Stomach (tissue), 9 donors: Measurements from ENCODE around the gene SLC22A2. TPM values are rescaled to one million over a fixed set of nuclear protein-coding genes. Genes with fewer than 3 reads are reported as not detected.

Experiments used
- DNase-seq, 2 donors: peaks; one replicate each; pipeline versions ENCODE4 v3.0.0 to v3.0.0-alpha.2; 2013 to 2019
- H3K27ac ChIP-seq, 5 donors: fragments of 200-600 bp in 4 of 5; sonication (generic) in 4 of 5; one replicate each; pipeline ENCODE4 v1.5.1; 2013 to 2019; ENCODE audit warnings: mild to moderate bottlenecking in 1 of 5, moderate library complexity in 1 of 5
- H3K27me3 ChIP-seq, 3 donors: fragments of 200-600 bp; sonication (generic); one replicate each; pipeline ENCODE4 v1.5.1; 2017 to 2019; ENCODE audit warnings: mixed run types in 1 of 3
- H3K36me3 ChIP-seq, 4 donors: fragments of 200-600 bp; sonication (generic); 1 replicate in 3 of 4; 2 replicates in 1 of 4; pipeline ENCODE4 v1.5.1; 2016 to 2019
- H3K4me1 ChIP-seq, 4 donors: fragments of 200-600 bp; sonication (generic); one replicate each; pipeline ENCODE4 v1.5.1; 2016 to 2019
- H3K4me3 ChIP-seq, 4 donors: fragments of 200-600 bp; sonication (generic) in 3 of 4; one replicate each; pipeline ENCODE4 v1.5.1; 2016 to 2019; ENCODE audit warnings: mild to moderate bottlenecking in 1 of 4
- H3K9me3 ChIP-seq, 4 donors: fragments of 200-600 bp; sonication (generic); one replicate each; pipeline ENCODE4 v1.5.1; 2016 to 2019
- EP300 ChIP-seq: sonication (generic); formaldehyde crosslinking; IDR thresholded peaks from one replicate; pipeline ENCODE4 v1.6.1; 2017; ENCODE audit warnings: antibody characterized with exemption
- POLR2A ChIP-seq, 4 donors: fragments of 450-650 bp; IDR thresholded peaks; one replicate each; pipeline ENCODE4 v1.6.1; 2016; ENCODE audit warnings: antibody characterized with exemption in 4 of 4, control low read depth in 2 of 4, mild to moderate bottlenecking in 1 of 4, moderate library complexity in 1 of 4
- POLR2AphosphoS5 ChIP-seq, 3 donors: sonication (generic); formaldehyde crosslinking; IDR thresholded peaks; one replicate each; pipeline ENCODE4 v1.6.1; 2016; ENCODE audit warnings: antibody characterized with exemption in 3 of 3
- WGBS, 5 donors: extraction: QIAGEN DNeasy Blood & Tissue Kit in 3 of 5; methylation state at CpG; one replicate each; pipeline versions ENCODE4 v1.1.5 to v1.1.7; 2013 to 2018; 5-methylcytosine and 5-hydroxymethylcytosine counted together
- intact Hi-C: fragments of 100-400 bp; cut with DNase I; formaldehyde crosslinking; loops from one replicate; pipeline ENCODE4 v1.15.1; 2023; ENCODE audit warnings: low total_unique reads
- polyA plus RNA-seq, 3 donors: library from polyadenylated mRNA; stranded (reverse); fragments of 200-250 nt; gene quantifications; one replicate each; pipeline ENCODE4 v1.2.3, GENCODE V29; 2013
- total RNA-seq, 5 donors: library from RNA; depleted of rRNA; stranded (reverse); fragments of >200 nt; gene quantifications; one replicate each; pipeline versions ENCODE4 v1.1.0 to v1.2.3, GENCODE V29; 2014 to 2016
- TF ChIP-seq, protein P1 (sequence below), 7 experiments: fragments of 450-650 bp in 4 of 7; fragments of 200-600 bp in 3 of 7; sonication (generic) in 3 of 7; IDR thresholded peaks; one replicate each; pipeline ENCODE4 v1.5.1; 2016 to 2019; ENCODE audit warnings: antibody characterized with exemption in 7 of 7, control low read depth in 2 of 7, mild to moderate bottlenecking in 1 of 7
- donor health status: healthy with polysubstance abuse.
- donor health status: Bipolar disorder and iron deficiency.
- donor health status: healthy.

The SLC22A2 gene
- total and polyA plus RNA-seq, 8 donors = not detected

DNA sequence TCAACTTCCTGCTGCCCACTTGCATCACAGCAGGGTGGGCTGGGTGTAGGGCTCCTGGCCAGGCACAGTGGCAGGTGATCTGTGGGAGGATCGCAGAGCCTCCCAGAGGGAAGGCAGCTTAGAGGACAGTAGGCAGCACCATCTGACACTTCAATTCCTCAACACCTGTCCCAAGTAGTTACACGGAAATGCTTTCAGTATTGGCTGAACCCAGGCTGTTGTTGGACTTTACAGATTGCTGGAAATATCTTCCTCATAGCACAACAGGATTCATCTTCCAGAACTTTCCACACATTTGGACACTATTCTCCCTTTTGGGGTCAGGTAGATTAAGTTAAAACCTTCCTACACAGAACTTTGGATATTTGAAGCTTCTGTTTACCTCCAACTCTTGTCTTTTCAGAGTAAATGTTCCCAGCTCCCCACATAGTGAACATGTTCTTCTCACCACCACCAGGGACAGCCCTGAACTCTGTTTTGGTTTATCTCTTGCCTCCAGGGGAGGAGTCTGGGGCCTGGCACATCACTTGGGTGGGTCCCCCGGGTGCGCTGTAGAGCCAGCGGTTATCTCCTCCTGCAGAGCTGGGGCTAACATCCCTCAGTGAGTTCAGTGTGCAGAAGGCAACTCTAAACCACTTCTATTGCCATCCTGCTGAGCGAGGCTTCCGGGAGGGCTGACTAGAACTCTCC lies 3.5 kb upstream of the SLC22A2 start:
- Histone ChIP-seq H3K9me3 (no peaks in the 10 kb centered on the region), H3K27ac (no peak overlapping the region), H3K4me3 (no peak overlapping the region), H3K27me3 (no peaks in the 10 kb centered on the region), H3K4me1 (peaks cover 0 to 1% (median 0%) of the 10 kb centered on the region in 4 donors), H3K36me3 (no peaks in the 10 kb centered on the region)
- DNase-seq = no peak
- intact Hi-C loops = no loop called here
- no peak for TF ChIP-seq POLR2A (IDR thresholded peaks at IDR 0.05)
- TF ChIP-seq POLR2AphosphoS5 (IDR thresholded peaks at IDR 0.05) = no peak
- TF ChIP-seq, protein P1, sequence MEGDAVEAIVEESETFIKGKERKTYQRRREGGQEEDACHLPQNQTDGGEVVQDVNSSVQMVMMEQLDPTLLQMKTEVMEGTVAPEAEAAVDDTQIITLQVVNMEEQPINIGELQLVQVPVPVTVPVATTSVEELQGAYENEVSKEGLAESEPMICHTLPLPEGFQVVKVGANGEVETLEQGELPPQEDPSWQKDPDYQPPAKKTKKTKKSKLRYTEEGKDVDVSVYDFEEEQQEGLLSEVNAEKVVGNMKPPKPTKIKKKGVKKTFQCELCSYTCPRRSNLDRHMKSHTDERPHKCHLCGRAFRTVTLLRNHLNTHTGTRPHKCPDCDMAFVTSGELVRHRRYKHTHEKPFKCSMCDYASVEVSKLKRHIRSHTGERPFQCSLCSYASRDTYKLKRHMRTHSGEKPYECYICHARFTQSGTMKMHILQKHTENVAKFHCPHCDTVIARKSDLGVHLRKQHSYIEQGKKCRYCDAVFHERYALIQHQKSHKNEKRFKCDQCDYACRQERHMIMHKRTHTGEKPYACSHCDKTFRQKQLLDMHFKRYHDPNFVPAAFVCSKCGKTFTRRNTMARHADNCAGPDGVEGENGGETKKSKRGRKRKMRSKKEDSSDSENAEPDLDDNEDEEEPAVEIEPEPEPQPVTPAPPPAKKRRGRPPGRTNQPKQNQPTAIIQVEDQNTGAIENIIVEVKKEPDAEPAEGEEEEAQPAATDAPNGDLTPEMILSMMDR (IDR thresholded peaks at IDR 0.05) = no peak
- no peak for TF ChIP-seq EP300
- 68 to 81% (median 73%) methylated on average over 7 of the region's 7 CpGs for WGBS, 5 donors

DNA sequence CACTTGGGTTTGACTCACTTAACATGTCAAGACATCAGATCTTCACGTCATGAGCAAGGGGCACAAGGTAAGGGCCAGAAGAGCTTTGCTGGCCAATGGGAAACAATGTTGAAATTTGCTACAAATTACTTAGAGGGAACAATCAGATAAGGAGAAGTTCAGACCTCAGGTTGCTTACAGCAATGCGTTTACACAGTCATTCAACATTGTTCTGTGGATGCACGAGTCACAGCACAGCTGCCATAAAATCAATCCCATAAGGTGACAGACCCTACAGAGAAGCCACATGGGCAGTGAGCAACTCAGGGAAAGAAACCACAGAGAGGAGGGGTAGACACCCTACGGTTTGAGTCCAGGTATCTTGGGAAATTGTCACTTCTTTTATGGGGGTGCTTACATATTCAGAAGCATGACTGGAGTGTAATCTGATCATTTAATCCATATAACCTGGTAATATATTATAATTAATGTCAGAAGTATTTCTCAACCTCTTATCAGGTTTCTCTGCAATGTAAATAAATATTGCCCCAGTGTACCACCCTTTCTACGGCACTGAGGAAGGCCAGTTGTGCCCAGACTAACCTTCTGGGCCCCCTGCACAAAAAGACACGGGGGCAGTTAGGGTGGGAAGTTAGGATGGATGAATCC lies 2.3 kb upstream of the SLC22A2 start:
- Histone ChIP-seq H3K27ac (no peak overlapping the region), H3K36me3 (no peaks in the 10 kb centered on the region), H3K27me3 (no peaks in the 10 kb centered on the region), H3K4me3 (no peak overlapping the region), H3K4me1 (peaks cover 0 to 3% (median 0%) of the 10 kb centered on the region in 4 donors), H3K9me3 (no peaks in the 10 kb centered on the region)
- WGBS, 5 donors = 44 to 58% (median 49%) methylated on average over 6 of the region's 6 CpGs
- no peak for DNase-seq
- intact Hi-C loops = no loop called here
- no peak for TF ChIP-seq EP300
- TF ChIP-seq, protein P1 (IDR thresholded peaks at IDR 0.05) = no peak
- TF ChIP-seq POLR2AphosphoS5 (IDR thresholded peaks at IDR 0.05) = no peak
- no peak for TF ChIP-seq POLR2A (IDR thresholded peaks at IDR 0.05)

DNA sequence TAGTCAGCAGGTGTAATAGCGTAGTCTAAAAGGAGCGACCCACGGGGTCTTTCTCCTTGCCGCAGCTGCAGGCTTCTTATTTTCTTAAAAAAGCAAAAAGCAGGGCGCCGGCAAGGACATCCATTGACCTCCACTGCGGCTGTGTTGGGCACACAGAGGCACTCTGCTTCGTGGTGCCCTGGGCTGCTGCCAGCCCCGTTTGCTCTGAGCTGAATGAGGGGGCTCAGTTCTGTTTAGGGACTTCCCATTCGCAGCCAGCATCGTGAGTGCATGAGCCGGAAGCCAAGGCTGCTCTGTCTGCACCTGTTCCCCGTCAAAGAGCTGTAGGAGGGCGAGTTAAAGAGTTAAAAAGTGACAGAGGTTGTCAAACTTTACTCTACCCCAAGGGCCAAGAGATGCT lies 1.7 kb upstream of the SLC22A2 start:
- Histone ChIP-seq H3K36me3 (no peaks in the 10 kb centered on the region), H3K4me1 (peaks cover 0 to 3% (median 0%) of the 10 kb centered on the region in 4 donors), H3K27me3 (no peaks in the 10 kb centered on the region), H3K27ac (no peak overlapping the region), H3K4me3 (no peak overlapping the region), H3K9me3 (no peaks in the 10 kb centered on the region)
- intact Hi-C loops = no loop called here
- TF ChIP-seq EP300 (no peak), POLR2AphosphoS5 (IDR thresholded peaks at IDR 0.05) (no peak), POLR2A (IDR thresholded peaks at IDR 0.05) (no peak)
- TF ChIP-seq, protein P1 (IDR thresholded peaks at IDR 0.05) = no peak
- DNase-seq = no peak
- 76 to 86% (median 79%) methylated on average over 14 of the region's 14 CpGs for WGBS, 5 donors

DNA sequence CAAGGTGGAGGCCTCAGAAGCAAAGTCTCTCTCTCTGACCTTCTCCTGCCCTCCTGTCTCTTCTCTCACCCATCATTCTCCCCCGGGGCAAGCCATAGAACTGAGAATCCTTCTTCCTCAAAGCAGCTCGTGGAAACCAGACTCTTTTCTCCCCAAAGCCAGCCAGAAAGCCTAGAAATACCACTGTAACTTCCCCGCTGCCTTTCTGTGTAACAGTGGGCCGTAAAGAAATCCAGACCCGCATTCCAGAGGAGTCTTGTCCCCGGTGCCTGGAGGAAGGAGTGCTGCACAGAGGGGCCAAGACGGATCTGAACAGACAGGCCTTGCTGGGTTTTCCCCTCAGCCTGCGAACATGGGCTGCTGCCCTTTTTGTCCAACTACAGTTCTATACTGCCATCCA lies 977 bp upstream of the SLC22A2 start:
- Histone ChIP-seq H3K4me3 (no peak overlapping the region), H3K36me3 (no peaks in the 10 kb centered on the region), H3K27ac (peak overlapping the region in 1 of 5 donors; percentile 69), H3K9me3 (no peaks in the 10 kb centered on the region), H3K4me1 (peaks cover 0 to 5% (median 2%) of the 10 kb centered on the region in 4 donors), H3K27me3 (no peaks in the 10 kb centered on the region)
- no peak for TF ChIP-seq EP300
- TF ChIP-seq POLR2A (IDR thresholded peaks at IDR 0.05) = no peak
- no peak for TF ChIP-seq POLR2AphosphoS5 (IDR thresholded peaks at IDR 0.05)
- TF ChIP-seq, protein P1 (IDR thresholded peaks at IDR 0.05) = no peak
- intact Hi-C loops = no loop called here
- 49 to 75% (median 67%) methylated on average over 8 of the region's 8 CpGs for WGBS, 5 donors
- DNase-seq = peak in 1 of 2 donors; percentile 59
